Measurements from ENCODE around the gene MSANTD1. TPM values are rescaled to one million over a fixed set of nuclear protein-coding genes. Genes with fewer than 3 reads are reported as not detected.

The MSANTD1 gene
- total and polyA plus RNA-seq, 2 donors (not counting 1 experiment from before 2014, with no cell fraction given), result 0.78 to 5.5 TPM

- H3K4me2 ChIP-seq (replicated peaks; ENCODE audit: low read depth, low read length, poor library complexity, severe bottlenecking), result no peak overlapping the region
- H2AFZ ChIP-seq (ENCODE audit: insufficient read depth, low read depth, low read length, poor library complexity, severe bottlenecking), result no peak overlapping the region
- ATAC-seq (ENCODE audit: low read depth) (no peak), DNase-seq (no peak)
- intact Hi-C loops (cut with micrococcal nuclease), result no loop called here
- no peak overlapping the region for H3K27ac ChIP-seq (ENCODE audit: low read length in 2 of 2)
- no peaks in the 10 kb centered on the region for H3K79me2 ChIP-seq (ENCODE audit: control insufficient read depth, insufficient read depth, low read length)
- H3K27ac Mint-ChIP-seq, result no peak overlapping the region
- H3K9ac ChIP-seq (ENCODE audit: low read length), result no peak overlapping the region
- ChIA-PET CTCF (no interaction called here), POLR2A (no interaction called here)
- no peaks in the 10 kb centered on the region for H4K20me1 ChIP-seq (ENCODE audit: control insufficient read depth, insufficient read depth, low read length, poor library complexity, severe bottlenecking)
- no peaks in the 10 kb centered on the region for H3K4me1 Mint-ChIP-seq
- TF ChIP-seq CTCF (IDR thresholded peaks at IDR 0.05) (no peak), EZH2 (IDR thresholded peaks at IDR 0.05; ENCODE audit: borderline replicate concordance, insufficient read depth, low read depth, low read length, poor library complexity, severe bottlenecking) (no peak)
- no peaks in the 10 kb centered on the region for H3K9me3 ChIP-seq (ENCODE audit: control extremely low read depth in 1 of 3, control insufficient read depth in 2 of 3, insufficient read depth in 1 of 3, low read length in 2 of 3)
- H3K36me3 ChIP-seq (replicated peaks in 1 of 2; ENCODE audit: control extremely low read depth in 1 of 2, control insufficient read depth in 1 of 2, extremely low read depth in 1 of 2, insufficient read depth in 2 of 2, low read length in 1 of 2), result peaks cover 0 to 78% of the 10 kb centered on the region in 2 experiments
- H3K9me3 Mint-ChIP-seq (ENCODE audit: insufficient read depth), result no peaks in the 10 kb centered on the region
- no peak overlapping the region for H3K4me3 ChIP-seq (ENCODE audit: control extremely low read depth in 1 of 5, extremely low read depth in 1 of 5, insufficient read depth in 1 of 5, low read depth in 2 of 5, low read length in 4 of 5)
- H3K27me3 ChIP-seq (replicated peaks in 1 of 4; ENCODE audit: control extremely low read depth in 1 of 4, control insufficient read depth in 3 of 4, insufficient read depth in 4 of 4, low read length in 3 of 4), result no peaks in the 10 kb centered on the region
- 97% methylated on average over 11 of the region's 11 CpGs for WGBS (ENCODE audit: insufficient coverage)
- H3K27me3 Mint-ChIP-seq, result no peaks in the 10 kb centered on the region
- H3K4me1 ChIP-seq (ENCODE audit: control insufficient read depth in 2 of 2, insufficient read depth in 2 of 2, low read length in 2 of 2), result no peaks in the 10 kb centered on the region
- no peak overlapping the region for H3K4me3 Mint-ChIP-seq
These were observed 13.4 kb upstream of the MSANTD1 start for GRCh38 chr4:3235581-3235980.

DNA sequence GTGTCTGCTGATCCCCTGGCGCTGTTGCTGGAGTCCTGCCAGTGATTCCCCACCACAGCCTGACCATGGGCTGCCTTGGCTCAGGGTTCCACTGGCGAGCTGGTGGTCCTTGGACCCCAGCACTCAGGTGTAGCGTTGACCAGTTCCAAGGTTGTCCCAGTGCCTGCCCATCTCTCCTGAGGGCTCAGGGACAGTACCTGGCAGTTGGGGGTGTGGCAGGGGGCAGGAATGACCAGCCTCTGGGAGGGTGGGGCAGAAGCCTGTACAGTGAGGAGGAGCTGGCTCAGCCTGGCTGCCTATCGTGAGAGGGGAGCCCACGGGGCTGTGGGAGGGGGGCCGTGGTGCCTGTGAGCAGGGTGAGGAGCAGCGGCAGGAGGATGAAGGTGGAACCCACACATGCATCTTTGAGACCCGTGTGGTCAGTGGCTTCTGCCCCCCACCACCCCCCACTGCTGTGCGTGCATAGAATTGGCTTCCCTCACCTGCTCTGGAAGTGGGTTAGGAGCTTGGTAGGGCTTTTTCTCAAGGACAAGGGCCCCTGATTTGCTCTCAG is 12.6 kb upstream of the MSANTD1 start:
- no peaks in the 10 kb centered on the region for H3K79me2 ChIP-seq (ENCODE audit: control insufficient read depth, insufficient read depth, low read length)
- ChIA-PET POLR2A (no interaction called here), CTCF (no interaction called here)
- no peak overlapping the region for H3K4me3 ChIP-seq (ENCODE audit: control extremely low read depth in 1 of 5, extremely low read depth in 1 of 5, insufficient read depth in 1 of 5, low read depth in 2 of 5, low read length in 4 of 5)
- TF ChIP-seq EZH2 (IDR thresholded peaks at IDR 0.05; ENCODE audit: borderline replicate concordance, insufficient read depth, low read depth, low read length, poor library complexity, severe bottlenecking) (no peak), CTCF (IDR thresholded peaks at IDR 0.05) (no peak)
- 98% methylated on average over 5 of the region's 9 CpGs for WGBS (ENCODE audit: insufficient coverage)
- no peaks in the 10 kb centered on the region for H3K27me3 Mint-ChIP-seq
- intact Hi-C loops (cut with micrococcal nuclease), result no loop called here
- H3K27me3 ChIP-seq (replicated peaks in 1 of 4; ENCODE audit: control extremely low read depth in 1 of 4, control insufficient read depth in 3 of 4, insufficient read depth in 4 of 4, low read length in 3 of 4), result no peaks in the 10 kb centered on the region
- ATAC-seq (ENCODE audit: low read depth), result no peak
- no peaks in the 10 kb centered on the region for H4K20me1 ChIP-seq (ENCODE audit: control insufficient read depth, insufficient read depth, low read length, poor library complexity, severe bottlenecking)
- DNase-seq, result no peak
- no peak overlapping the region for H3K4me3 Mint-ChIP-seq
- no peak overlapping the region for H3K9ac ChIP-seq (ENCODE audit: low read length)
- no peaks in the 10 kb centered on the region for H3K9me3 ChIP-seq (ENCODE audit: control extremely low read depth in 1 of 3, control insufficient read depth in 2 of 3, insufficient read depth in 1 of 3, low read length in 2 of 3)
- H3K4me1 ChIP-seq (ENCODE audit: control insufficient read depth in 2 of 2, insufficient read depth in 2 of 2, low read length in 2 of 2), result no peaks in the 10 kb centered on the region
- no peak overlapping the region for H3K4me2 ChIP-seq (replicated peaks; ENCODE audit: low read depth, low read length, poor library complexity, severe bottlenecking)
- no peak overlapping the region for H3K27ac Mint-ChIP-seq
- no peaks in the 10 kb centered on the region for H3K9me3 Mint-ChIP-seq (ENCODE audit: insufficient read depth)
- H3K4me1 Mint-ChIP-seq, result no peaks in the 10 kb centered on the region
- no peak overlapping the region for H2AFZ ChIP-seq (ENCODE audit: insufficient read depth, low read depth, low read length, poor library complexity, severe bottlenecking)
- H3K27ac ChIP-seq (ENCODE audit: low read length in 2 of 2), result no peak overlapping the region
- peaks cover 0 to 77% of the 10 kb centered on the region in 2 experiments for H3K36me3 ChIP-seq (replicated peaks in 1 of 2; ENCODE audit: control extremely low read depth in 1 of 2, control insufficient read depth in 1 of 2, extremely low read depth in 1 of 2, insufficient read depth in 2 of 2, low read length in 1 of 2)

Data from B cell (primary cell).